C4-2B (cell line): ENCODE measurements around the gene FAM118A.
A peak's percentile ranks its signal among the peaks of the same experiment; 100 is the strongest.

Source experiments
- H3K27ac ChIP-seq: fragments of 450-650 bp; 2 replicates; pipeline ENCODE4 v1.5.1; 2017
- CTCF ChIP-seq: fragments of 450-650 bp; conservative IDR thresholded peaks from 2 replicates; pipeline ENCODE4 v1.5.1; 2017; ENCODE audit warnings: mild to moderate bottlenecking
- ZFX ChIP-seq: fragments of 450-650 bp; IDR thresholded peaks from 2 replicates; pipeline ENCODE4 v1.6.1; 2017

FAM118A gene

GRCh38 chr22:45331486-45331885 is 21.8 kb downstream of the FAM118A start:
- no peak for TF ChIP-seq ZFX
- TF ChIP-seq CTCF = no peak
- H3K27ac ChIP-seq = no peak overlapping the region

GRCh38 chr22:45332001-45332400 is 22.3 kb downstream of the FAM118A start:
- H3K27ac ChIP-seq = no peak overlapping the region
- TF ChIP-seq CTCF (no peak), ZFX (no peak)

GRCh38 chr22:45334068-45334467 is 24.3 kb downstream of the FAM118A start:
- TF ChIP-seq ZFX = no peak
- peak overlapping the region; percentile 94 for H3K27ac ChIP-seq

GRCh38 chr22:45334528-45334927 is 24.8 kb downstream of the FAM118A start:
- H3K27ac ChIP-seq = peak overlapping the region; percentile 94
- TF ChIP-seq CTCF = no peak

- peak overlapping the region; percentile 94 for H3K27ac ChIP-seq
- TF ChIP-seq ZFX (no peak), CTCF (no peak; the same call in 1 of the 2 replicates)
Observed at GRCh38 chr22:45335021-45335818, 25.5 kb downstream of the FAM118A start.

- H3K27ac ChIP-seq = peak overlapping the region; percentile 94
- TF ChIP-seq ZFX (no peak), CTCF (no peak)
Observed at GRCh38 chr22:45335854-45336522, 26.3 kb downstream of the FAM118A start.

GRCh38 chr22:45336971-45337431 is 27.3 kb downstream of the FAM118A start:
- peak overlapping the region; percentile 94 for H3K27ac ChIP-seq
- TF ChIP-seq CTCF (no peak), ZFX (no peak)
